Mesodermal cell (in vitro differentiated cells): ENCODE measurements around the gene TAF11L8. TPM values are rescaled to one million over a fixed set of nuclear protein-coding genes. Genes with fewer than 3 reads are reported as not detected.
"Not testable (repeated sequence)": the region's sequence is repeated elsewhere in the genome, so short reads cannot be mapped to it uniquely, and the experiment has no call there.

ENCODE experiments used
- H3K27ac ChIP-seq: 2 replicates; pipeline ENCODE4 v1.7.0; 2013; ENCODE audit warnings: mild to moderate bottlenecking, low read depth, low read length, moderate library complexity; ENCODE audit not compliant: severe bottlenecking
- H3K36me3 ChIP-seq: 2 replicates; pipeline ENCODE4 v1.7.1; 2013; ENCODE audit warnings: mild to moderate bottlenecking, low read length, moderate library complexity; ENCODE audit not compliant: control insufficient read depth, insufficient read depth
- H3K4me1 ChIP-seq: one replicate; pipeline ENCODE4 v1.7.1; 2013; ENCODE audit warnings: mild to moderate bottlenecking, low read length; ENCODE audit not compliant: insufficient read depth, control insufficient read depth, poor library complexity, severe bottlenecking
- H3K4me3 ChIP-seq: 2 replicates; pipeline ENCODE4 v1.7.0; 2013; ENCODE audit warnings: low read length, control low read depth, mild to moderate bottlenecking; ENCODE audit not compliant: insufficient read depth, poor library complexity, severe bottlenecking; ENCODE audit errors: extremely low read depth
- H3K9me3 ChIP-seq: 2 replicates; pipeline ENCODE4 v1.7.1; 2013; ENCODE audit warnings: mild to moderate bottlenecking, low read length, moderate library complexity; ENCODE audit not compliant: control insufficient read depth
- WGBS, 2 experiments: methylation state at CpG; one replicate each; pipeline ENCODE4 v1.1.5; 2013; ENCODE audit warnings: missing lambda C conversion rate in 2 of 2; ENCODE audit not compliant: insufficient coverage in 2 of 2; 5-methylcytosine and 5-hydroxymethylcytosine counted together
- polyA plus RNA-seq, 2 experiments: library from polyadenylated mRNA; stranded (reverse); fragments of 50-300 nt; gene quantifications; one replicate each; pipeline ENCODE4 v1.2.3, GENCODE V29; 2013

Gene TAF11L8
- polyA plus RNA-seq (2013, experiment 1 of 2): not detected
- not detected for polyA plus RNA-seq (2013, experiment 2 of 2)

DNA sequence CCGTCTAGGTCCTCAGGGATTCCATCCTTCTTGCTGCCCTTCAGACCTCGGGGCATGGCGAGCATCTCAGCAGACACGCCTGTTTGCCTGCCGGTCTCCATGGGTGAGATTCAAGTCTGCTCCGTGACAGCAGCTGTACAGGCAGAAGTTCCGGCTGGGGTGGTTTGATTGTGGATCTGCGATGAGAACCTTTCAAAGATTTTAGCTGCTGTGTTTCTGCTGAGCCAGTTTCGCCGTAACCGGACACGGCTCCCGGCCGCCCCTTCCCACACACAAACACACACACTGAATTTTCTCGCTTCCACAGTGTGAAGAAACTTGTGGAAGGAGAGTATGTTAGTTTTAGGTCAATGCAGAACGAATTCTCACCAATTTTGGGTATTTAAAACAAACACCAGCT, at the start of gene TAF11L8:
TSS of gene TAF11L8 (minus strand) at position 101 of the 400 bp plus-strand sequence.
- H3K27ac ChIP-seq, H3K4me3 ChIP-seq, H3K4me1 ChIP-seq, H3K36me3 ChIP-seq, H3K9me3 ChIP-seq: not testable (repeated sequence)
- WGBS, 2 experiments: no CpG with 5 or more reads among the region's 16 CpGs

- no peaks in the 10 kb centered on the region for H3K4me1 ChIP-seq
- no peaks in the 10 kb centered on the region for H3K9me3 ChIP-seq
- 65 to 94% methylated on average over 4 to 5 of the region's 5 CpGs for WGBS, 2 experiments
- H3K27ac ChIP-seq: no peak within 1 kb of the TSS
- H3K4me3 ChIP-seq: no peak within 1 kb of the TSS
- no peaks in the 10 kb centered on the region for H3K36me3 ChIP-seq
Observed at GRCh38 chr5:17634160-17634559, 43.4 kb upstream of the TAF11L8 start, which contains the start of gene TAF11L14. TAF11L14 (plus strand) TSS chr5:17634460.

DNA sequence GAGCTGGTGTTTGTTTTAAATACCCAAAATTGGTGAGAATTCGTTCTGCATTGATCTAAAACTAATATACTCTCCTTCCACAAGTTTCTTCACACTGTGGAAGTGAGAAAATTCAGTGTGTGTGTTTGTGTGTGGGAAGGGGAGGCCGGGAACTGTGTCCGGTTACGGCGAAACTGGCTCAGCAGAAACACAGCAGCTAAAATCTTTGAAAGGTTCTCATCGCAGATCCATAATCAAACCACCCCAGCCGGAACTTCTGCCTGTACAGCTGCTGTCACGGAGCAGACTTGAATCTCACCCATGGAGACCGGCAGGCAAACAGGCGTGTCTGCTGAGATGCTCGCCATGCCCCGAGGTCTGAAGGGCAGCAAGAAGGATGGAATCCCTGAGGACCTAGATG, 41.0 kb upstream of the TAF11L8 start, which contains the start of gene TAF11L13:
TSS of gene TAF11L13 (plus strand) at position 301 of the 400 bp plus-strand sequence.
- not testable (repeated sequence) for H3K36me3 ChIP-seq, H3K27ac ChIP-seq, H3K9me3 ChIP-seq, H3K4me3 ChIP-seq, H3K4me1 ChIP-seq
- WGBS, 2 experiments: no CpG with 5 or more reads among the region's 12 CpGs

DNA sequence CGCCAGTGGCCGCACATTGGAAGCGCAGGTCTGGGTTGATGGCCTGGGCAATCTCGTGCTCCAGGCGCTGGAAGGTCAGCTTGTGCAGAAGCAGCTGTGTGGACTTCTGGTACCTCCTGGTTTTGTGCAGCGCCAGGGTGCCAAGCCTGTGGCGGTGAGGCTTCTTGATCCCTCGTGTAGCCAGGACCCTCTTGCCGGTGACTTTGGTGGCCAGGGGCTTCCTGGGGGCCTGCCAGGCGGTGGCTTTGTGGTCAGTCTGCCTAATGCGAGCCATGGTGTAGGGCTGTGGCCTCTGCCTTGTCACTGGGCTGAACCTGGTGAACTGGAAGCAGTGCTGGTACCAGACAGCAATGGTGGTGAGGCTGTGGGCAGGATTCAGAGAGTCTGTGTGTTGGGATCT, 34.9 kb upstream of the TAF11L8 start:
- WGBS, 2 experiments: 96 to 98% methylated on average over 10 to 11 of the region's 11 CpGs
- H3K27ac ChIP-seq: no peak overlapping the region
- H3K4me1 ChIP-seq: no peaks in the 10 kb centered on the region
- no peaks in the 10 kb centered on the region for H3K36me3 ChIP-seq
- no peaks in the 10 kb centered on the region for H3K9me3 ChIP-seq
- H3K4me3 ChIP-seq: no peak overlapping the region

GRCh38 chr5:17620627-17621026, 29.9 kb upstream of the TAF11L8 start:
- no peaks in the 10 kb centered on the region for H3K36me3 ChIP-seq
- no peak overlapping the region for H3K27ac ChIP-seq
- H3K9me3 ChIP-seq: no peaks in the 10 kb centered on the region
- H3K4me1 ChIP-seq: no peaks in the 10 kb centered on the region
- no peak overlapping the region for H3K4me3 ChIP-seq
- 72 to 84% methylated on average over 11 to 15 of the region's 17 CpGs for WGBS, 2 experiments

DNA sequence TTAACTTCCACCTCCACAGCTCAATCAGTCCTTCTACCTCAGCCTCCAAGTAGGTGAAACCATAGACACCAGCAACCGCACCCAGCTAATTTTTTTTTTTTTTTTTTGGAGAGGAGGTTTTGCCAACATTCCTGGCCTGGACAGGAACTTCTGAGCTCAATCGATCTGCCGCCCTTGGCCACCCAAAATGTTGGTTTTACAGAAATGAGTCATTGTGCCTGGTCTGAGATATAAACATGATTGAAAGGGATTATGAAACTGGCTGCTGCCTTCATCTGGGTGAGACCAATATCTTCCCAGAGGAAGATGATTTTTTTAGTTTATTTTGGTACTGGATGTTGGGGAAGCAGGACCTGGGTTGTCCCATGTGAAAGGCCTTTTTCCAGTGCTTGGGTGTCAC, 28.6 kb upstream of the TAF11L8 start:
- WGBS, 2 experiments: 89 to 90% methylated on average over 2 of the region's 3 CpGs
- no peaks in the 10 kb centered on the region for H3K4me1 ChIP-seq
- H3K36me3 ChIP-seq: no peaks in the 10 kb centered on the region
- H3K4me3 ChIP-seq: no peak overlapping the region
- H3K27ac ChIP-seq: no peak overlapping the region
- no peaks in the 10 kb centered on the region for H3K9me3 ChIP-seq

DNA sequence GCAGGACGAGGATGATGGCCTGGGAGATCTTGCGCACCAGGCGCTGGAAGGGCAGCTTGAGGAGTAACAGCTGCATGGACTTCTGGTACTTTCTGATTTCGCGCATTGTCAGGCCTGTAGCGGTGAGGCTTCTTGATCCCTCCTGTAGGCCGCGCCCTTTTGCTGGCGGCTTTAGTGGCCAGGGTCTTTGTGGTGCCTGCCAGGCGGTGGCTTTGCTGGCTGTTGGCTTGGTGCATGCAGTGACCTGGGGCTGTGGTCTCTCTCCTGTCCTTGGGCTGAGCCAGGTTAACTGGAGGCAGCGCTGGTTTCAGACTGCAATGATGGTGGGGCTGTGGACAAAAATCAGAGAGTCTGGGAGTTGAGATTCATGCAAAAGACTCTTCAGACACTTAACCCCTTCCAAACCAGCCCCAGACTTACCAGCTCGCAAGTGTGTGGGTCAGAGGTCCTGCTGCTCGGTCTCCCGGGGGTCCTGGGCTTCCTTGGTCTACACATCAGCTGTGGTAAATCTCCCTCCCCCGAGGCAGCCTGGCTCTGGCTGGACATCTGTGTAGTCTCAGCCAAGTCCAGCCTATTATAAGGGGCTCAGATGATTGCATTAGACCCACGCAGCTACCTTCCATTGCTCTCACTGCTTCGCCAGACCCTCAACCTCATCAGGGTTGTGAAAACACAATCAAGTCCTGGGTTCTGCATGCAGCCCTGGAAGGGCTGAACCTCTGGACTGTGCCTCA, 24.3 kb upstream of the TAF11L8 start:
- WGBS, 2 experiments: 93 to 96% methylated on average over 10 to 11 of the region's 17 CpGs

GRCh38 chr5:17610092-17610491, 19.3 kb upstream of the TAF11L8 start, which contains the start of gene TAF11L12:
TAF11L12 (plus strand) TSS chr5:17610392.
- 80% methylated on average over 2 of the region's 2 CpGs; no CpG with 5 or more reads in 1 of the 2 experiments for WGBS, 2 experiments

More for the DNA sequence above, 24.3 kb upstream of the TAF11L8 start:
- no peaks in the 10 kb centered on the region for H3K9me3 ChIP-seq
- H3K4me1 ChIP-seq: no peaks in the 10 kb centered on the region
- no peak overlapping the region for H3K27ac ChIP-seq
- H3K36me3 ChIP-seq: no peaks in the 10 kb centered on the region
- no peak overlapping the region for H3K4me3 ChIP-seq

DNA sequence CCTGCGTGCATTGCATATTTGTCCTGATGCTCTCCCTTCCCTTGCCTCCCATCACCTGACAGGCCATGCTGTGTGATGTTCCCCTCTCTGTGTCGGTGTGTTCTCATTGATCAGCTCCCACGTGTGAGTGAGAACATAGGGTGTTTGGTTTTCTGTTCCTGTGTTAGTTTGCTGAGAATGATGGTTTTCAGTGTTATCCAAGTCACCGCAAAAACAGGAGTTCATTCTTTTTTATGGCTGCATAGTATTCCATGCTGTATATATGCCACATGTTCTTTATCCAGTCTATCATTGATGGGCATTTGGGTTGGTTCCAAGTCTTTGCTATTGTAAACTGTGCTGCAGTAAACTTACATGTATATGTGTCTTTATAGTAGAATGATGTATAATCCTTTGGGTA, 16.7 kb upstream of the TAF11L8 start:
- not testable (repeated sequence) for H3K27ac ChIP-seq, H3K4me1 ChIP-seq, H3K36me3 ChIP-seq, H3K9me3 ChIP-seq, H3K4me3 ChIP-seq
- WGBS, 2 experiments: 83 to 86% methylated on average over 1 of the region's 4 CpGs

More at GRCh38 chr5:17610092-17610491, 19.3 kb upstream of the TAF11L8 start, which contains the start of gene TAF11L12:
- not testable (repeated sequence) for H3K27ac ChIP-seq, H3K9me3 ChIP-seq, H3K4me3 ChIP-seq, H3K4me1 ChIP-seq, H3K36me3 ChIP-seq

DNA sequence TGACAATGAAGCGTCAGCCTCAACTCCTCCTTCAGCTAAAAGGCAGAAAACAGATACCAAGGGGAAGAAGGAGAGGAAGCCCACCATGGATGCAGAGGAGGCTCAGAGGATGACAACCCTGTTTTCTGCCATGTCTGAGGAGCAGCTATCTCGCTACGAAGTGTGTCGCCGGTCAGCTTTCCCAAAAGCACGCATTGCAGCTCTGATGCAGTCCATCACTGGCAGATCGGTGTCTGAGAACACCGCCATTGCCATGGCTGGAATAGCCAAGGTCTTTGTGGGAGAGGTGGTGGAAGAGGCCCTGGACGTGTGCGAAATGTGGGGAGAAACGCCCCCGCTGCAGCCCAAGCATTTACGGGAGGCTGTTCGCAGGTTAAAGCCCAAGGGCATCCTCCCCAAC, 14.2 kb upstream of the TAF11L8 start:
- H3K9me3 ChIP-seq: no peaks in the 10 kb centered on the region
- H3K27ac ChIP-seq: no peak overlapping the region
- H3K4me3 ChIP-seq: no peak overlapping the region
- no peaks in the 10 kb centered on the region for H3K36me3 ChIP-seq
- 90% methylated on average over 2 of the region's 14 CpGs; no CpG with 5 or more reads in 1 of the 2 experiments for WGBS, 2 experiments
- no peaks in the 10 kb centered on the region for H3K4me1 ChIP-seq

DNA sequence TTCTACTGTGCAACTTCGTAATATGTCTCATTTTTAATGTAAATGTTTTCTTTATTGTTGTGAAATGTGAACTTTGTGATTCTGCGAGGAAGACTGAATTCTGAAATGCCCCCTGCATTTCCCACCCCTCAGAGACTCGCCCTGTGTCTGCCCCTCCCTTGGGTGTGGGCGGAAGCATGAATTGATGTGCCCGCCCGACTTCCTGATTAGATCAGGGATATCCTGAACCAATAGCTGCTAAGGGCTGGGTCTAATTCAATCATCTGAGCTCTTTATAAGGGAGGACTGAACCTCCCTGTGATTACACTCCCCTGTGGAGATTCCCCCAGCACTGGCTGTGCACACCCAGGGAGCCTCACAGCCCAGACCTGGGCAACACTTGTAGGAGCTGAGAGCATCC, 13.1 kb upstream of the TAF11L8 start, which contains the start of gene TAF11L11:
TSS of gene TAF11L11 (plus strand) at position 304 of the 400 bp plus-strand sequence.
- H3K9me3 ChIP-seq, H3K27ac ChIP-seq, H3K4me1 ChIP-seq, H3K36me3 ChIP-seq, H3K4me3 ChIP-seq: not testable (repeated sequence)
- WGBS, 2 experiments: 94% methylated on average over 3 of the region's 6 CpGs; no CpG with 5 or more reads in 1 of the 2 experiments
